IMR-90 (cell line): ENCODE data around the gene THOP1.

ENCODE experiments used
- BHLHE40 ChIP-seq: fragments of 150-350 bp; IDR thresholded peaks from 2 replicates; pipeline ENCODE4 v1.6.1; 2016; ENCODE audit warnings: mild to moderate bottlenecking, low read depth, low read length
- CHD1 ChIP-seq: IDR thresholded peaks from 2 replicates; pipeline ENCODE4 v1.6.1; 2012; ENCODE audit warnings: low read depth, low read length, improper control_type of control experiment
- MXI1 ChIP-seq: IDR thresholded peaks from 2 replicates; pipeline ENCODE4 v1.6.1; 2012; ENCODE audit warnings: low read depth, mild to moderate bottlenecking, low read length, moderate library complexity, borderline replicate concordance
- NFE2L2 ChIP-seq: fragments of 150-350 bp; IDR thresholded peaks from 2 replicates; pipeline ENCODE4 v1.6.1; 2016; ENCODE audit warnings: low read depth, mild to moderate bottlenecking, low read length
- POLR2A ChIP-seq: IDR thresholded peaks from 2 replicates; pipeline ENCODE4 v1.6.1; 2012; ENCODE audit warnings: mild to moderate bottlenecking, low read depth, low read length
- RCOR1 ChIP-seq: IDR thresholded peaks from 2 replicates; pipeline ENCODE4 v1.6.1; 2012; ENCODE audit warnings: mild to moderate bottlenecking, low read length, improper control_type of control experiment; ENCODE audit not compliant: insufficient replicate concordance
- RFX5 ChIP-seq: IDR thresholded peaks from 2 replicates; pipeline ENCODE4 v1.8.0; 2012; ENCODE audit warnings: low read depth, mild to moderate bottlenecking, low read length, moderate library complexity
- TF ChIP-seq, protein P1 (sequence below): conservative IDR thresholded peaks from 2 replicates; pipeline ENCODE4 v1.5.1; 2012; ENCODE audit warnings: mild to moderate bottlenecking, low read depth, low read length, improper control_type of control experiment
- TF ChIP-seq, protein P2 (sequence below): fragments of 150-350 bp; IDR thresholded peaks from 2 replicates; pipeline ENCODE4 v1.6.1; 2017; ENCODE audit warnings: mild to moderate bottlenecking, antibody characterized with exemption, low read length, low read depth

DNA sequence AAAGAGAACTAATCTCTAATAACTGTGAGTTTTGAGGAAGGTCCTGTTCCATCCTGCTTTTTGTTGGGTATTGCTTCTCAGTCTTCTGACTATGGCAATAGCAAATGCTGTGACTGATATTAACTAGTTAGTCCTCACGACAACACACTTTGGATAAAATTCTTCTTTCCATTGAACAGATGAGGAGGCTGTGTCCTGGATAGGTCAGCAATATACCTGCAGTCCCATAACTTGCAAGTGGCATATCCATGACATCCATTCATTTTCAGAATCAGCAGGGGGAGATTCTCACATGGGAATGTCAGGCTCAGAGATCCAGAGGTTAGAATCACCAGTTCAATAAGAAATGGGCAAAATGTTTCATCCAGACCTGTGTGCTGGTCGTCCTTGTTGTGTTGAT lies 41.7 kb downstream of the THOP1 start:
- TF ChIP-seq, protein P1, sequence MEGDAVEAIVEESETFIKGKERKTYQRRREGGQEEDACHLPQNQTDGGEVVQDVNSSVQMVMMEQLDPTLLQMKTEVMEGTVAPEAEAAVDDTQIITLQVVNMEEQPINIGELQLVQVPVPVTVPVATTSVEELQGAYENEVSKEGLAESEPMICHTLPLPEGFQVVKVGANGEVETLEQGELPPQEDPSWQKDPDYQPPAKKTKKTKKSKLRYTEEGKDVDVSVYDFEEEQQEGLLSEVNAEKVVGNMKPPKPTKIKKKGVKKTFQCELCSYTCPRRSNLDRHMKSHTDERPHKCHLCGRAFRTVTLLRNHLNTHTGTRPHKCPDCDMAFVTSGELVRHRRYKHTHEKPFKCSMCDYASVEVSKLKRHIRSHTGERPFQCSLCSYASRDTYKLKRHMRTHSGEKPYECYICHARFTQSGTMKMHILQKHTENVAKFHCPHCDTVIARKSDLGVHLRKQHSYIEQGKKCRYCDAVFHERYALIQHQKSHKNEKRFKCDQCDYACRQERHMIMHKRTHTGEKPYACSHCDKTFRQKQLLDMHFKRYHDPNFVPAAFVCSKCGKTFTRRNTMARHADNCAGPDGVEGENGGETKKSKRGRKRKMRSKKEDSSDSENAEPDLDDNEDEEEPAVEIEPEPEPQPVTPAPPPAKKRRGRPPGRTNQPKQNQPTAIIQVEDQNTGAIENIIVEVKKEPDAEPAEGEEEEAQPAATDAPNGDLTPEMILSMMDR: no peak
- TF ChIP-seq BHLHE40 (no peak), MXI1 (no peak), POLR2A (no peak), NFE2L2 (no peak), CHD1 (no peak), RCOR1 (no peak), RFX5 (no peak)
- TF ChIP-seq, protein P2, sequence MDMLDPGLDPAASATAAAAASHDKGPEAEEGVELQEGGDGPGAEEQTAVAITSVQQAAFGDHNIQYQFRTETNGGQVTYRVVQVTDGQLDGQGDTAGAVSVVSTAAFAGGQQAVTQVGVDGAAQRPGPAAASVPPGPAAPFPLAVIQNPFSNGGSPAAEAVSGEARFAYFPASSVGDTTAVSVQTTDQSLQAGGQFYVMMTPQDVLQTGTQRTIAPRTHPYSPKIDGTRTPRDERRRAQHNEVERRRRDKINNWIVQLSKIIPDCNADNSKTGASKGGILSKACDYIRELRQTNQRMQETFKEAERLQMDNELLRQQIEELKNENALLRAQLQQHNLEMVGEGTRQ: no peak
